ENCODE data around the gene DYNC1LI1. TPM values are rescaled to one million over a fixed set of nuclear protein-coding genes. Genes with fewer than 3 reads are reported as not detected.

DYNC1LI1 gene
- total RNA-seq, 4 donors from 2014 or later, result 23.5 to 46.0 (median 26.5) TPM

DNA sequence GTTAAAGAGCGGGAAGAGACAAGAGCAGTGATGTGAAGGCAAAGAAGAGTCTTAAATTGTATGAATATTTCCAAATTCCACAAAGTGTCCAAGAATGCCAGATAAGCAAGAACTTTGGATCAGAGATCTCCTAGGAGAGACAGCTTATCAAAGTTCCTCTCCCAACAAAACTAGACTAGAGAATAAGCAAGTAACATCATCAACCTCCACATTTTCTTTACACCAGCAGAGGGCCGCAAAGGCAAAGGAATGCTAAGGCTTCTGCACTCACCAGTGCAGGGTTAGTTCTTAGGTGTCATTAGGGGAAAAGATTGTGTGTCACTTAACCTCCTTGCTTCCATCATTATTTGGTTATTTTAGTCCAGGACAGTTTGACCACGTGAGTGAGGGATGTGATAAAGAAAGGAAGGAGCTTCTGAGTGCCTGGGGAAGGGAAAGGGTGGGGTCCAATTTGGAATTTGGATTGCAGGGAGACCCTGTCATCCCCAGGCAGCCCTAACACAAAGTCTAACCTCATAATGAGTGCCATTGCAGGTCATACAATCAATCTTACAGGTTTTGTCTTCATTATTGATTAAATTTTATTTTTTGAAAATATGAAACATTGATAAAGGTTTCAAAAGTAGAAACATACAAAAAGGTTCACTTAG is 60.5 kb downstream of the DYNC1LI1 start:
- intact Hi-C loops (cut with DNase I), result no loop called here
- H3K27me3 ChIP-seq, result no peaks in the 10 kb centered on the region
- 28 to 32% methylated on average over 3 of the region's 3 CpGs for WGBS, 2 donors
- H3K27ac ChIP-seq, result no peak overlapping the region
- no peaks in the 10 kb centered on the region for H3K9me3 ChIP-seq
- H3K36me3 ChIP-seq, result no peaks in the 10 kb centered on the region
- no peak overlapping the region for H3K4me3 ChIP-seq (replicated peaks in 1 of 3)
- DNase-seq, result peak; percentile 63 to 73
- TF ChIP-seq CTCF (IDR thresholded peaks at IDR 0.05) (peak in 5 of 6 experiments; percentile 46 to 91 (median 83)), POLR2A (IDR thresholded peaks at IDR 0.05) (no peak)
- H3K4me1 ChIP-seq, result no peaks in the 10 kb centered on the region

DNA sequence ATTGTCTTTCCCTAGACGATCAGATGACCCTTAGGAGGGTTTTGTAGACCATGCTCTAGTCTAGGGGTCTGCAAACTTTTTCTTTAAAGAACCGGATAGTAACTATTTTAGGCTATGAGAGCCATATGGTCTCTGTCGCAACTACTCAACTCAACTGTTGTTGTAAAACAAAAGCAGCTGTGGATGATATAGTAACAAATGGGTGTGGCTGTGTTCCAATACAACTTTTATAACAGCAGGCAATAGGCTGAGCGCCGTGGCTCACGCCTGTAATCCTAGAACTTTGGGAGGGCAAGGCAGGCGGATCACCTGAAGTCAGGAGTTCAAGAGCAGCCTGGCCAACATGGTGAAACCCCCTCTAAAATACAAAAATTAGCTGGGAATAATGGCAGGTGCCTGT is 61.9 kb downstream of the DYNC1LI1 start:
- no peak for DNase-seq
- WGBS, 2 donors, result 76 to 84% methylated on average over 7 of the region's 7 CpGs

DNA sequence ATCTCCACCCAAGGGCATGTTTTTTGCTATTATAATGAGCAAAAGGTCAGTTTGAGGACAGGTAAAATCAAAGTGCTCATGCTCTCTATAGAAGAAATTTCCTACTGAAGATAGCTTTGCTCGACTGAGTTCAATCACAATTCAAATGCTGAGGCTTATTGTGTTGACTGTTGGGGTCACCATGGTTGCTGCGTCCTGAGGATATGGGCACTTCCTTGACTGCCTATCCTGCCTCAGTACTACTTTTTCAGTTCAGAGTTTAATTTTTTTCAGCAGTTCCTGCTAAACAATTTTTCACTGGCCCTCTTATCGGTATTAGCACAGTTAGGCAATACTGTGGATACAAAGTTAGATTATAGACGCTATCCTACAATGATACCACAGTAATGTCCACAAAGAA is 64.2 kb downstream of the DYNC1LI1 start:
- WGBS, 2 donors, result 73 to 81% methylated on average over 4 of the region's 4 CpGs
- H3K27me3 ChIP-seq, result no peaks in the 10 kb centered on the region
- no peak overlapping the region for H3K27ac ChIP-seq
- H3K4me1 ChIP-seq, result peaks cover 0 to 4% of the 10 kb centered on the region in 2 donors
- TF ChIP-seq POLR2A (IDR thresholded peaks at IDR 0.05) (no peak), CTCF (IDR thresholded peaks at IDR 0.05) (no peak)
- no peak for DNase-seq
- H3K9me3 ChIP-seq, result no peaks in the 10 kb centered on the region
- H3K4me3 ChIP-seq (replicated peaks in 1 of 3), result no peak overlapping the region
- intact Hi-C loops (cut with DNase I), result loop anchor here (5.0 to 10.0 kb wide), 2 partner anchors 161 to 428 kb away; no protein-coding TSS in a partner anchor
- H3K36me3 ChIP-seq, result no peaks in the 10 kb centered on the region

More for the DNA sequence above, 61.9 kb downstream of the DYNC1LI1 start:
- no peak overlapping the region for H3K4me3 ChIP-seq (replicated peaks in 1 of 3)
- H3K9me3 ChIP-seq, result no peaks in the 10 kb centered on the region
- no peak for TF ChIP-seq CTCF (IDR thresholded peaks at IDR 0.05)
- no peak for TF ChIP-seq POLR2A (IDR thresholded peaks at IDR 0.05)
- no peak overlapping the region for H3K27ac ChIP-seq
- no peaks in the 10 kb centered on the region for H3K4me1 ChIP-seq
- no peaks in the 10 kb centered on the region for H3K36me3 ChIP-seq
- intact Hi-C loops (cut with DNase I), result loop anchor here (5.0 to 10.0 kb wide), 2 partner anchors 159 to 426 kb away; no protein-coding TSS in a partner anchor
- H3K27me3 ChIP-seq, result no peaks in the 10 kb centered on the region

GRCh38 chr3:32502946-32503286 is 67.7 kb downstream of the DYNC1LI1 start:
- intact Hi-C loops (cut with DNase I), result loop anchor here (10.0 kb wide), 1 partner anchor 432 kb away; no protein-coding TSS in a partner anchor
- DNase-seq, result no peak
- H3K27ac ChIP-seq, result peak overlapping the region; percentile 90 to 92 (median 91)
- H3K4me1 ChIP-seq, result peaks cover 0 to 7% of the 10 kb centered on the region in 2 donors
- H3K9me3 ChIP-seq, result no peaks in the 10 kb centered on the region
- WGBS, 2 donors, result 3 to 6% methylated on average over 6 of the region's 6 CpGs
- peak overlapping the region in 2 of 3 donors; percentile 62 to 94 for H3K4me3 ChIP-seq (replicated peaks in 1 of 3)
- TF ChIP-seq POLR2A (IDR thresholded peaks at IDR 0.05) (no peak), CTCF (IDR thresholded peaks at IDR 0.05) (no peak)
- no peaks in the 10 kb centered on the region for H3K27me3 ChIP-seq
- no peaks in the 10 kb centered on the region for H3K36me3 ChIP-seq
